GM23248 (cell line): ENCODE measurements around the gene LRGUK.

Experiments used
- EZH2 ChIP-seq: fragments of 200-600 bp; sonication (generic); IDR thresholded peaks from 2 replicates; pipeline ENCODE4 v1.6.1; 2018; ENCODE audit warnings: antibody characterized with exemption, mild to moderate bottlenecking; ENCODE audit not compliant: insufficient read depth, poor library complexity, severe bottlenecking
- EZH2phosphoT487 ChIP-seq: fragments of 200-600 bp; sonication (generic); IDR thresholded peaks from 2 replicates; pipeline ENCODE4 v1.6.1; 2018; ENCODE audit warnings: antibody characterized with exemption, moderate library complexity, mild to moderate bottlenecking, low read depth; ENCODE audit not compliant: insufficient read depth

GRCh38 chr7:134297489-134297888 lies 170.3 kb downstream of the LRGUK start:
- no peak for TF ChIP-seq EZH2
- TF ChIP-seq EZH2phosphoT487, result no peak
